ENCODE measurements around the gene OCIAD2.

GRCh38 chr4:48924416-48924815 lies 17.8 kb upstream of the OCIAD2 start:
- TF ChIP-seq CTCF (conservative IDR thresholded peaks at IDR 0.05) (no peak), EZH2 (IDR thresholded peaks at IDR 0.05; ENCODE audit: low read depth) (no peak)

All from PC-9 (cell line).